ENCODE measurements around the gene HPS4.
"Not testable (repeated sequence)": the region's sequence is repeated elsewhere in the genome, so short reads cannot be mapped to it uniquely, and the experiment has no call there.

The HPS4 gene

GRCh38 chr22:26408562-26409220 lies 74.9 kb downstream of the HPS4 start:
- DNase-seq = not testable (repeated sequence)

GRCh38 chr22:26406118-26406517 lies 77.5 kb downstream of the HPS4 start:
- DNase-seq = no peak

- DNase-seq = no peak
Observed at GRCh38 chr22:26404851-26405421, 78.6 kb downstream of the HPS4 start.

- no peak for DNase-seq
Observed at GRCh38 chr22:26401726-26402125, 81.9 kb downstream of the HPS4 start.
